Breast epithelium (tissue), 3 donors: Measurements from ENCODE around the gene ARHGAP26.

Source experiments
- CTCF ChIP-seq, 3 donors: fragments of 450-650 bp; IDR thresholded peaks; one replicate each; pipeline ENCODE4 v1.5.1; 2016 to 2017; ENCODE audit warnings: antibody characterized with exemption in 3 of 3, mild to moderate bottlenecking in 3 of 3, moderate library complexity in 3 of 3
- POLR2A ChIP-seq: fragments of 450-650 bp; IDR thresholded peaks from one replicate; pipeline ENCODE4 v1.6.1; 2016; ENCODE audit warnings: antibody characterized with exemption, mild to moderate bottlenecking, moderate library complexity
- POLR2AphosphoS5 ChIP-seq, 3 donors: sonication (generic); formaldehyde crosslinking; IDR thresholded peaks; one replicate each; pipeline ENCODE4 v1.6.1; 2017; ENCODE audit warnings: antibody characterized with exemption in 3 of 3

GRCh38 chr5:143008809-143009521 is 238.8 kb downstream of the ARHGAP26 start:
- TF ChIP-seq CTCF (IDR thresholded peaks at IDR 0.05) (no peak), POLR2A (no peak), POLR2AphosphoS5 (IDR thresholded peaks at IDR 0.05) (peak in 1 of 3 donors; percentile 11)
